Measurements from ENCODE around the gene THYN1.

The THYN1 gene

DNA sequence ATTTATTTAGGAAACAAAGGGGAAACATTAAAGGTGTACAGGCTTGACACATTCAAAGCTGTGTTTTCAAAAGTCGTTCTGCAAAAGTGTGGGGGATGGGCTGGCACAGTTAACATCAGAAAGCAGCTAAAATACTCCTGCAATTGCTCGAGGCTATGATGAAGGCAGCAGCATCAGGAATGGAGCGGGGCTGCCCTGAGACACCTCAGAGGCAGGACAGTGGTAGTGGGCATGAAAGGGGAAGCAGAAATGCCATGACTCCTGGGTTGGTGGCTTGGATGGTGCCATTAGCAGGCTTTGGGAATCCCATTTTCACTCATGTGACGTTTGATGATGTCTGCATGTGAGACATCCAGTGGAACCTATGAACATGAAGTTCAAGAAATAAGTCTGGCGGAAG is 30.0 kb downstream of the THYN1 start:
- no peak for DNase-seq (ENCODE audit: low read depth in 2 of 2)

GRCh38 chr11:134216816-134217215 is 36.3 kb downstream of the THYN1 start:
- no peak for DNase-seq (ENCODE audit: low read depth in 2 of 2)

DNA sequence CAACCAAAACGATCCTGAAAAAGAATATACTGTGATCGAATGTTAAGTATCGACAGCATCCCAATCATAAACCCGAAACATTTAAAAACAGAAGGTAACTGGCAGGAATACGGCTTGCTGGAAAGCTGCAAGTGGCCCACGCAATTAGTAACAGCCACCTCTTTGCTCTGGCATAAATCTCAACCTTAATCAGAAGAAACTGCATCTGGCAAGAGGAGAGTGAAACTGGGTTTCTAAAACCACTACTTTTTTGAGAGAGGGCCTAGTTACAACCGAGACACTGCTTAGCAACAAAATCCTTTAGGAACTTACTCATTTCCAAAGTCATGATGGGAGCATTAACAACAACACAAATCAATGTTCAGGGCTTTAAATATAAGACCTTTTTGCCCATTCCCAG is 37.3 kb downstream of the THYN1 start:
- DNase-seq (ENCODE audit: low read depth in 2 of 2): no peak

- DNase-seq (ENCODE audit: low read depth in 2 of 2): peak; percentile 22 to 26
Measured at GRCh38 chr11:134207538-134208239, 45.5 kb downstream of the THYN1 start.

DNA sequence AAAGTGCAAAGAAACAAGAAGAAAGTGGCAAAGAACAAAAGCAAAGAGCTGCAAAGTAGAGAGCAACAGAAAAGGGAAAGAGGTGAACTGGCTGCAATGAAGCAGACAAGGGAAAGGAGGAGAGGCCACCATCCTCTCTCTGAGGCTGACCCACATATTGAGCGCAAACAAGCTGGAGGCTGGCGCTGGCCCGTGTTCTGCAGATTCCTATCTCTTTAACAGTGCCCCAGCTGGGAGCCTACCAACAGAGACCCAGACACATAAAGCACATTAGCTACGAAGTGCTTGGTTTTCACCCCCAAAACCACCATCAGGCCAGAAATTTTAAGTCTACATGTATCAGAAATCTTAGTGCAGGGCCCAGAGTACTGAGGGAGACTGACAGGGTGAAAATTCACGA is 47.0 kb downstream of the THYN1 start:
- no peak for DNase-seq (ENCODE audit: low read depth in 2 of 2)

DNA sequence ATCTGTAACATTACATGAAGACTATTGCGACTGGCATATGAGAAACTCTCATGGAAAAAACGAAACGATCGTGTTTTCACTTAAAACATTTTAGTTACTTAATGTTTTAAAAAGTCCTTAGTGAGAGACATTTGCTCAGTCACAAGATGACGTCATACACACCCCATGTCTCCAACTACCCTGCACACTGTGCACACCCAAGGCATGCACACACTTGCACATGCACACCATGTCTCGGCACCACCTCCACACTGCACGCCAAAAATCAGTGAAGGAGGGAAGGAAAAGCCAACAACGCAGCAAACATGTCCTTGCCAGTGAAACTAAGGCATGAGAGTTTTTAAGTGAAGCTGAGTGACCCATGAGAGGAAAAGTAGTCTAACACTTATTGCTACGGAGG is 47.4 kb downstream of the THYN1 start:
- no peak for DNase-seq (ENCODE audit: low read depth in 2 of 2)

DNA sequence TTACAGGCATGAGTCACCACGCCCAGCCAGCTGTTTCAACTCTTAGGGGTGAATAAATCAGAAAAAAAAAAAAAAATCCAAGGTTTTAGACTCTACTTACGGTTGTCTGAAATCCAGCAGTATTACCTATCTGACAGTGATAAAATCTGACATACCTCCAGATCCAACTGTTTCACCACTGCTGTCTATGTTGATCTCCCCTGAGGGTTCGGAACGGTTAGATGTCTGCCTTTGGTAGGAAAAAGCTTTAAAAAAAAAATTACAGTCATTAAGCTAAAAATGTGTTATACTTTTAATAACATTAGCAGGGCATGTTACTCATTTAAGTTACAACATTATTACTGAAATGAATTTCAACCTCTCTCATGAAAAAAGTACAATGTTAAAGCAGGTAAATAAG is 50.5 kb downstream of the THYN1 start:
- DNase-seq (ENCODE audit: low read depth in 2 of 2): no peak

GRCh38 chr11:134200688-134201087 is 52.5 kb downstream of the THYN1 start:
- no peak for DNase-seq (ENCODE audit: low read depth in 2 of 2)

- DNase-seq (ENCODE audit: low read depth in 2 of 2): no peak
Measured at GRCh38 chr11:134199531-134199930, 53.6 kb downstream of the THYN1 start.
